Karpas-422 (cell line): ENCODE data around the gene LHB. TPM values are rescaled to one million over a fixed set of nuclear protein-coding genes. Genes with fewer than 3 reads are reported as not detected.
A peak's percentile ranks its signal among the peaks of the same experiment; 100 is the strongest.

Source experiments
- DNase-seq: peaks from one replicate; pipeline ENCODE4 v3.0.0-alpha.2; 2015
- H2AFZ ChIP-seq: fragments of 200-600 bp; sonication (generic); 2 replicates; pipeline ENCODE4 v1.6.1; 2014; ENCODE audit warnings: antibody characterized with exemption, low read length, mixed read lengths
- H3K27ac ChIP-seq: fragments of 200-600 bp; sonication (generic); 2 replicates; pipeline ENCODE4 v1.5.1; 2014; ENCODE audit warnings: mild to moderate bottlenecking, low read length, moderate library complexity
- H3K27me3 ChIP-seq: fragments of 200-600 bp; sonication (generic); 2 replicates; pipeline ENCODE4 v1.6.1; 2014; ENCODE audit warnings: low read length, mixed read lengths
- H3K36me3 ChIP-seq: fragments of 200-600 bp; sonication (generic); 2 replicates; pipeline ENCODE4 v1.6.1; 2014; ENCODE audit warnings: low read length, mixed read lengths; ENCODE audit not compliant: insufficient read depth
- H3K4me1 ChIP-seq: fragments of 200-600 bp; sonication (generic); 2 replicates; pipeline ENCODE4 v1.6.1; 2014; ENCODE audit warnings: mild to moderate bottlenecking, low read length, mixed read lengths
- H3K4me2 ChIP-seq: fragments of 200-600 bp; sonication (generic); 2 replicates; pipeline ENCODE4 v1.6.1; 2014; ENCODE audit warnings: low read length, low read depth, mild to moderate bottlenecking; ENCODE audit not compliant: poor library complexity, severe bottlenecking
- H3K4me3 ChIP-seq: fragments of 200-600 bp; sonication (generic); 2 replicates; pipeline ENCODE4 v1.5.1; 2014; ENCODE audit warnings: mild to moderate bottlenecking, antibody characterized with exemption, low read length, mixed read lengths
- H3K79me2 ChIP-seq: fragments of 200-600 bp; sonication (generic); 2 replicates; pipeline ENCODE4 v1.6.1; 2014; ENCODE audit warnings: mild to moderate bottlenecking, low read length, mixed read lengths
- H3K9ac ChIP-seq: fragments of 200-600 bp; sonication (generic); 2 replicates; pipeline ENCODE4 v1.6.0; 2014; ENCODE audit warnings: low read length
- H3K9me2 ChIP-seq: fragments of 200-600 bp; sonication (generic), shearing (Covaris generic); replicated peaks from 2 replicates; pipeline ENCODE4 v1.6.0; 2014; ENCODE audit warnings: mild to moderate bottlenecking, low read length, moderate library complexity; ENCODE audit not compliant: insufficient read depth
- H3K9me3 ChIP-seq: fragments of 300-700, 200-600 bp; sonication (generic); 2 replicates; pipeline ENCODE4 v1.6.1; 2014; ENCODE audit warnings: low read length, mixed read lengths
- H4K20me1 ChIP-seq: fragments of 200-600 bp; sonication (generic); 2 replicates; pipeline ENCODE4 v1.6.1; 2014; ENCODE audit warnings: mild to moderate bottlenecking, antibody characterized with exemption, low read length, low read depth; ENCODE audit not compliant: insufficient read depth
- total RNA-seq: library from RNA; depleted of rRNA; stranded (reverse); fragments of >200 nt; shearing (Covaris generic); gene quantifications from 2 replicates; pipeline ENCODE4 v1.2.3, GENCODE V29; 2014; ENCODE audit warnings: low replicate concordance

Gene LHB
- total RNA-seq, 1 experiment from 2014 or later, result not detected

DNA sequence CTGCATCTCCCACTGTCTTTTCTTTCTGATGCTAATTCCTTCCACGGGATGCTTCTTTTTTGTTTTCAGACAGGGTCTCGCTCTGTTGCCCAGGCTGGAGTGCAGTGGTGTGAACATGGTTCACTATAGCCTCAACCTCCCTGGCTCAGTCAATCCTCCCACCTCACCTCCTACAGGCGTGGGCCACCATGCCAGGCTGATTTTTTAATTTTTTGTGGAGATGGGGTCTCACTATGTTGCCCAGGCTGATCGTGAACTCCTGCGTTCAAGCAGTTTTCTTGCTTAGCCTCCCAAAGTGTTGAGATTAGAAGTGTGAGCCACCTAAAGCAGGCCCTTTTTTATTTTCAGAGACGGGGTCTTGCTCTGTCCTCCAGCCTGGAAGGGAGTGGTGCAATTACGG lies 28.6 kb downstream of the LHB start:
- no peaks in the 10 kb centered on the region for H3K27me3 ChIP-seq
- peaks cover 12% of the 10 kb centered on the region for H3K4me1 ChIP-seq
- no peaks in the 10 kb centered on the region for H3K9me2 ChIP-seq

DNA sequence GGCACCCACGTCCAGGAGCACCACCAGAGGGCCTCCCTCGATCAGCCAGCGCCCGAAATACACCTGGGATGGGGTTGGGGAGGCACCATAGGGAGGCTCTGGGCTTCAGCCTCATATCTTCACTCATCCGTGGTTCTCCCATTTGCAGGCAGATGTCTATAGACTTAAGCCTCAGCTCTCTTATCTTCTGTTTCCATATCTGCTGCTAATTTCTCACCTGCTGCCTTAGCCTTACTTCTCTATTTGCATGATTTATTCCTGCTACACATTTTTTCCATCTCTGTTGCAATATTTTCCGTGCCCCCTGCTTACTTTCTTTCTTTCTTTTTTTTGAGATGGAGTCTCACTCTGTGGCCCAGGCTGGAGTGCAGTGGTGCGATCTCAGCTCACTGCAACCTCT lies 29.6 kb downstream of the LHB start:
- no peaks in the 10 kb centered on the region for H4K20me1 ChIP-seq
- no peaks in the 10 kb centered on the region for H3K9me3 ChIP-seq
- H3K4me2 ChIP-seq, result no peak overlapping the region
- peaks cover 12% of the 10 kb centered on the region for H3K4me1 ChIP-seq
- H3K27ac ChIP-seq, result no peak overlapping the region
- no peak overlapping the region for H3K9ac ChIP-seq
- no peaks in the 10 kb centered on the region for H3K27me3 ChIP-seq
- peaks cover 23% of the 10 kb centered on the region for H3K79me2 ChIP-seq
- H3K4me3 ChIP-seq, result no peak overlapping the region
- H3K9me2 ChIP-seq, result no peaks in the 10 kb centered on the region
- peaks cover 28% of the 10 kb centered on the region for H3K36me3 ChIP-seq
- H2AFZ ChIP-seq, result no peak overlapping the region
- no peak for DNase-seq

More for the DNA sequence above, 28.6 kb downstream of the LHB start:
- Histone ChIP-seq H4K20me1 (no peaks in the 10 kb centered on the region), H3K4me2 (no peak overlapping the region), H3K9me3 (no peaks in the 10 kb centered on the region), H3K4me3 (no peak overlapping the region), H3K9ac (no peak overlapping the region), H3K36me3 (peaks cover 18% of the 10 kb centered on the region), H2AFZ (no peak overlapping the region), H3K27ac (no peak overlapping the region), H3K79me2 (peaks cover 30% of the 10 kb centered on the region)
- DNase-seq, result no peak

- Histone ChIP-seq H3K4me1 (peaks cover 3% of the 10 kb centered on the region; the same call in 1 of the 2 replicates), H3K36me3 (peaks cover 37% of the 10 kb centered on the region), H3K9ac (no peak overlapping the region), H3K9me3 (no peaks in the 10 kb centered on the region), H4K20me1 (no peaks in the 10 kb centered on the region), H3K27me3 (no peaks in the 10 kb centered on the region), H3K4me3 (no peak overlapping the region), H3K9me2 (no peaks in the 10 kb centered on the region), H3K4me2 (no peak overlapping the region), H2AFZ (no peak overlapping the region), H3K79me2 (peaks cover 12% of the 10 kb centered on the region), H3K27ac (no peak overlapping the region)
- DNase-seq, result no peak
Observed at GRCh38 chr19:48986211-48986610, 30.7 kb downstream of the LHB start.

DNA sequence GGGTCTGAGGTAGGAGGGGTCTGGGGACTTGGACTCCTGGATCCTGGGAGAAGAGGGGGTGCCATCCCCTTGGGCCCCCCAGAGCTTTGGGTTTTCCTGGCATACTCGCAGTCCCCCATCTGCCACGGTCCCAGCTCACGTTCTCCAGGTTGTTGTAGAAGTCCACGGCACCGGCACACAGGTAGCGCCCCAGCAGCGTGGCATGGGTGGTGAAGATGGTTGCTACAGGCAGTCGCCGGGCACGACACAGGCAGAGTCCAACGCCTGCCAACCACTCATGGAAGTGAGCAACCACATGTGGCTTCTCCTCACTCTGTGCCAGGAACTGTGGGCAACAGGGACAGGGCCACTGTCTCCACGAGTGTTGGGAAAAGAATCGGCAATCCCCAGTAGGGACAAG lies 31.2 kb downstream of the LHB start:
- Histone ChIP-seq H3K4me2 (no peak overlapping the region), H2AFZ (no peak overlapping the region), H4K20me1 (no peaks in the 10 kb centered on the region), H3K27me3 (no peaks in the 10 kb centered on the region), H3K27ac (no peak overlapping the region), H3K9me2 (no peaks in the 10 kb centered on the region), H3K9ac (no peak overlapping the region), H3K79me2 (peaks cover 7% of the 10 kb centered on the region), H3K4me1 (no peaks in the 10 kb centered on the region), H3K4me3 (no peak overlapping the region), H3K9me3 (no peaks in the 10 kb centered on the region), H3K36me3 (peaks cover 37% of the 10 kb centered on the region)
- DNase-seq, result no peak

GRCh38 chr19:48982280-48982679 lies 34.6 kb downstream of the LHB start:
- no peaks in the 10 kb centered on the region for H4K20me1 ChIP-seq

DNA sequence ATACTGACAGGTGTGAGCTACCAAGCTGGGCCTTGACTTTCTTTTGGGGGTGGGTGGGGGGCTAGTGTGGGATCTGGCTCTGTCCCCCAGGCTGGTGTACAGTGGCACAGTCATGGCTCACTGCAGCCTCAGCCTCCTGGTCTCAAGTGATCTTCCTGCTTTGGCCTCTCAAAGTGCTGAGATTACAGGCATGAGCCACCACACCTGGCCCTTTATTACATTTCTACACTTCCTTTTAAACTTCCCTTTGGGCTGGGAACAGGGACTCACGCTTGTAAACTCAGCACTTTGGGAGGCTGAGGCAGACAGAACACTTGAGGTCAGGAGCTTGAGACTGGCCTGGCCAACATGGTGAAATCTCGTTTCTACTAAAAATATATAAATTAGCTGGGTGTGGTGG lies 39.8 kb downstream of the LHB start:
- Histone ChIP-seq H3K79me2 (no peaks in the 10 kb centered on the region), H3K4me3 (no peak overlapping the region), H3K4me2 (no peak overlapping the region), H3K9ac (no peak overlapping the region), H3K27me3 (no peaks in the 10 kb centered on the region), H3K4me1 (no peaks in the 10 kb centered on the region), H3K27ac (no peak overlapping the region), H3K9me2 (no peaks in the 10 kb centered on the region), H4K20me1 (no peaks in the 10 kb centered on the region), H2AFZ (no peak overlapping the region), H3K36me3 (peaks cover 32% of the 10 kb centered on the region), H3K9me3 (no peaks in the 10 kb centered on the region)
- DNase-seq, result no peak

More at GRCh38 chr19:48982280-48982679, 34.6 kb downstream of the LHB start:
- no peaks in the 10 kb centered on the region for H3K79me2 ChIP-seq
- no peaks in the 10 kb centered on the region for H3K9me3 ChIP-seq
- H3K36me3 ChIP-seq, result peaks cover 45% of the 10 kb centered on the region
- H3K9ac ChIP-seq, result no peak overlapping the region
- no peaks in the 10 kb centered on the region for H3K27me3 ChIP-seq
- no peaks in the 10 kb centered on the region for H3K9me2 ChIP-seq
- no peak overlapping the region for H3K4me3 ChIP-seq
- H3K4me2 ChIP-seq, result no peak overlapping the region
- no peak overlapping the region for H3K27ac ChIP-seq
- H3K4me1 ChIP-seq, result no peaks in the 10 kb centered on the region
- DNase-seq, result no peak
- no peak overlapping the region for H2AFZ ChIP-seq

DNA sequence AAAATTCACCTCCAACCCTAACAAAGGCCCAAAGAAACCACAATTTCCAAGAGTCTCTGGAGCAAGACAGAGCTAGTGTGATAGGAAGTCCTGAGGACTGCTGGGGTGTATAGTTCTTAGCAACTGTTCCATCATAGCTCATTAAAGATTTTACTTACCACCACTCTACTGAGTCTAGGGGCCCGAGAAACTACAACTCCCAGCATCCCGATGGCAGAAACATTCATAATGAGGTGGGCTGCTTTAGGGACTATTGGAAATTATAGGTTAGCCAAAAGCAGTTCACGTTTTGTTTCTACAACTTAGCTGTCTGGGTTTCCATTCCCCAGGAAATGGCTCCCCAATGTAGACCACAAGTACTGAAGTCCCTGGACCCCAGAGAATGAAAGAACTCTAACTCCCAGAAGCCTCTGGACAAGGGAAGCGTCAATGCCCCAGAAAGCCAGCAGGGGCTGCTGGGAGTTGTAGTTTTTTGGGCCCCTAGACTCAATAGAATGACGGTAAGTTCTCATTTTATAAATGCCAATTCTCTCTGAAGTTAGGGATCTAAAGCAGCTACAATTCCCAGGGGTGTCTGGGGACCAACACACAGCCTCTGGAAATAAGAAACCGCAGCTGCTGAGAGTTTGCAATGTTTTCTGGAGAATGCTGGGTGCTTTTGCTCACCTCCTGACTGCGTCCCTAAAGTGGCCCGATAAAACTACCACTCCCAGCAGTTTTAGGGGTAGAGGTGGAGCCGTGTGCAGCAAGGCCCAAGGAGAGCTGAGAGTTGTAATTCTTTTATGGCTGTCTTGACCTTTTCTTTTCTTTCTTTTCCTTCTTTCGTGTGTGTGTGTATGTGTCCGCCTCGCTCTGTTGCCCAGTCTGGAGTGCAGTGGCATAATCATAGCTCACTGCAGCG lies 40.7 kb downstream of the LHB start:
- Histone ChIP-seq H3K9me3 (no peaks in the 10 kb centered on the region), H3K9me2 (no peaks in the 10 kb centered on the region), H3K36me3 (peaks cover 26% of the 10 kb centered on the region), H2AFZ (no peak overlapping the region), H3K9ac (no peak overlapping the region), H3K4me1 (peaks cover 2% of the 10 kb centered on the region), H3K27me3 (no peaks in the 10 kb centered on the region), H3K4me2 (no peak overlapping the region), H3K27ac (no peak overlapping the region), H3K4me3 (no peak overlapping the region), H4K20me1 (no peaks in the 10 kb centered on the region), H3K79me2 (no peaks in the 10 kb centered on the region)
- DNase-seq, result peak; percentile 88

DNA sequence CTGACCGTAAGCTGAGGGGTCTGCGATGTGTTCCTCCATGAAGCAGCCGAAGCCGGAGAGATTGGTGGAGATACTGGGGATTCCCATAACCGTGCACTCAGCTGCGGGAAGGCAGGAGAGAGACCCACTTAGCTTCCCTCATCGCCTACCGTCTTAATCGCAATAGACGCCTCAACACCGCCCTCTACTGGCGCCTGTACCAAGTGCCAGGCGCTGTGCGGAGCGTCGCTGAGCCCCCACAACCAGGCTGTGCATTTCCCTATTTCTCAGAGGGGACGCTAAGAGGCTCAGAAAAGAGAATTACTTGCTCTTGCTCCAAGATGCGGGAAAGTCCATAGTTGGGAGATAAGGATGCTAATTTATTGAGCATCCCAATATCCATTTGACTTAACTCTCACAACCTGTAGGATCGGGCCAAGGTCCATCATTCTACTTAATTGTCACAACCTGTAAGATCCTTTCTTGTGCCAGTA lies 45.9 kb downstream of the LHB start:
- Histone ChIP-seq H3K79me2 (peaks cover 5% of the 10 kb centered on the region), H3K4me2 (no peak overlapping the region), H3K4me1 (peaks cover 41% of the 10 kb centered on the region), H3K27me3 (no peaks in the 10 kb centered on the region), H3K27ac (no peak overlapping the region), H3K9ac (no peak overlapping the region), H4K20me1 (peaks cover 5% of the 10 kb centered on the region), H3K4me3 (no peak overlapping the region), H3K36me3 (peaks cover 44% of the 10 kb centered on the region), H2AFZ (no peak overlapping the region), H3K9me2 (no peaks in the 10 kb centered on the region), H3K9me3 (no peaks in the 10 kb centered on the region)
- DNase-seq, result peak; percentile 97
